K562 (cell line): ENCODE measurements around the gene SETD5. TPM values are rescaled to one million over a fixed set of nuclear protein-coding genes. Genes with fewer than 3 reads are reported as not detected.

Source experiments
- ATAC-seq: fragments of 200-7000 bp; cut with Tn5 transposase; 3 replicates; pipeline ENCODE4 v1.9.1; 2020; ENCODE audit warnings: moderate library complexity
- BruUV-seq: library from RNA; stranded (reverse); fragments of 400-500 nt; replicated peaks from 2 replicates; lab custom pipeline; 2021; lab: Mats Ljungman, UMichigan
- CTCF ChIA-PET: fragments of 300-600 bp; formaldehyde crosslinking; extraction: SDS; loops from one replicate; lab custom pipeline; 2021; ENCODE audit warnings: low intra/inter-chr PET ratio; lab: Yijun Ruan, JAX
- POLR2A ChIA-PET: fragments of 300-600, 350-650 bp; sonication (Branson Sonifier 250); formaldehyde crosslinking; extraction: SDS; loops from one replicate; lab custom pipeline; 2021; ENCODE audit warnings: antibody characterized with exemption, inconsistent platforms; lab: Yijun Ruan, JAX
- DNase-seq, 4 experiments: peaks; one replicate each; pipeline versions ENCODE4 v3.0.0 to v3.0.0-alpha.2; 2011 to 2018; ENCODE audit warnings: low spot score in 3 of 4, mixed read lengths in 3 of 4; ENCODE audit errors: extremely low read depth in 1 of 4
- FAIRE-seq: peaks from 2 replicates; lab custom pipeline; 2011; peaks lifted over from hg19 to GRCh38; lab: Jason Lieb, UNC
- H2AFZ ChIP-seq: 2 replicates; pipeline ENCODE4 v1.6.0; 2011; ENCODE audit warnings: low read depth, low read length, control low read depth, inconsistent platforms
- H3K27ac ChIP-seq: fragments of 200-600 bp; 3 replicates; pipeline ENCODE4 v1.8.0; 2011; ENCODE audit warnings: low read depth, mild to moderate bottlenecking, control low read depth, inconsistent platforms, low read length, moderate library complexity, mixed read lengths; ENCODE audit errors: extremely low read depth
- H3K27me3 ChIP-seq, 2 experiments: fragments of 300-600 bp in 1 of 2; 2 replicates in 1 of 2; 3 replicates in 1 of 2; pipeline versions ENCODE4 v1.6.0 to v1.8.0; 2011; ENCODE audit warnings: inconsistent platforms in 2 of 2, low read length in 2 of 2, mild to moderate bottlenecking in 1 of 2, mixed read lengths in 1 of 2, moderate library complexity in 1 of 2; ENCODE audit not compliant: control insufficient read depth in 2 of 2, insufficient read depth in 2 of 2
- H3K36me3 ChIP-seq: fragments of 300-600 bp; 3 replicates; pipeline ENCODE4 v1.8.0; 2011; ENCODE audit warnings: mild to moderate bottlenecking, low read length, inconsistent platforms; ENCODE audit not compliant: control insufficient read depth, insufficient read depth
- H3K4me1 ChIP-seq, 2 experiments: fragments of 200-600 bp in 1 of 2; replicated peaks in 1 of 2; 2 replicates in 1 of 2; 3 replicates in 1 of 2; pipeline versions ENCODE4 v1.5.1 to v1.8.0; 2011; ENCODE audit warnings: inconsistent platforms in 2 of 2, low read length in 2 of 2, mild to moderate bottlenecking in 1 of 2, mixed read lengths in 1 of 2, moderate library complexity in 1 of 2; ENCODE audit not compliant: control insufficient read depth in 2 of 2, insufficient read depth in 2 of 2
- H3K4me2 ChIP-seq: 2 replicates; pipeline ENCODE4 v1.6.1; 2011; ENCODE audit warnings: low read length, control low read depth, inconsistent platforms, mixed read lengths; ENCODE audit not compliant: insufficient read depth
- H3K4me3 ChIP-seq: fragments of 200-600 bp; sonication (generic), shearing (Covaris generic); 2 replicates; pipeline ENCODE4 v1.5.1; 2016; ENCODE audit warnings: control low read depth, inconsistent platforms
- H3K79me2 ChIP-seq: fragments of 200-600 bp; 3 replicates; pipeline ENCODE4 v1.8.0; 2011; ENCODE audit warnings: low read length, inconsistent platforms; ENCODE audit not compliant: control insufficient read depth, insufficient read depth
- H3K9ac ChIP-seq, 2 experiments: 2 replicates each; pipeline versions ENCODE4 v1.6.0 to v1.6.1; 2011; ENCODE audit warnings: low read depth in 2 of 2, low read length in 2 of 2, control low read depth in 1 of 2, inconsistent platforms in 1 of 2, mild to moderate bottlenecking in 1 of 2, mixed read lengths in 1 of 2; ENCODE audit not compliant: insufficient read depth in 1 of 2
- H3K9me1 ChIP-seq: one replicate; pipeline ENCODE4 v1.6.0; 2011; ENCODE audit warnings: inconsistent platforms, mild to moderate bottlenecking, low read length, moderate library complexity; ENCODE audit not compliant: control insufficient read depth, insufficient read depth
- H3K9me3 ChIP-seq: replicated peaks from 2 replicates; pipeline ENCODE4 v1.5.1; 2011; ENCODE audit warnings: low read depth, low read length, inconsistent platforms; ENCODE audit not compliant: control insufficient read depth, insufficient read depth
- H4K20me1 ChIP-seq: replicated peaks from 2 replicates; pipeline ENCODE4 v1.6.1; 2011; ENCODE audit warnings: low read length, inconsistent platforms, mixed read lengths; ENCODE audit not compliant: control insufficient read depth, insufficient read depth
- CREB3 ChIP-seq: fragments of 450-650 bp; conservative IDR thresholded peaks from 2 replicates; pipeline ENCODE4 v1.6.1; 2016; ENCODE audit warnings: missing genetic modification characterization, low read depth, mild to moderate bottlenecking, missing compliant biosample characterization, moderate library complexity
- ETS2 ChIP-seq: IDR thresholded peaks from 2 replicates; pipeline ENCODE4 v1.6.1; 2016; ENCODE audit warnings: borderline replicate concordance, missing genetic modification characterization, mild to moderate bottlenecking, moderate library complexity, missing compliant biosample characterization; ENCODE audit not compliant: poor library complexity, severe bottlenecking
- HDAC2 ChIP-seq: fragments of 450-650 bp; IDR thresholded peaks from 2 replicates; pipeline ENCODE4 v1.6.1; 2016; ENCODE audit warnings: mild to moderate bottlenecking
- MBD2 ChIP-seq: sonication (generic); IDR thresholded peaks from 2 replicates; pipeline ENCODE4 v1.6.1; 2016; ENCODE audit warnings: low read depth, borderline replicate concordance
- MIER1 ChIP-seq: fragments of 450-650 bp; IDR thresholded peaks from 2 replicates; pipeline ENCODE4 v1.6.1; 2016; ENCODE audit warnings: antibody characterized with exemption, mild to moderate bottlenecking, low read depth
- NFYB ChIP-seq: IDR thresholded peaks from 2 replicates; pipeline ENCODE4 v1.6.1; 2011; ENCODE audit warnings: mild to moderate bottlenecking, moderate library complexity; ENCODE audit not compliant: insufficient read length; ENCODE audit errors: extremely low read depth
- NR4A1 ChIP-seq, 2 experiments: fragments of 250-450 bp in 1 of 2; fragments of 450-650 bp in 1 of 2; sonication (Bioruptor Pico) in 1 of 2; IDR thresholded peaks; 2 replicates each; pipeline versions ENCODE4 v1.4.0 to v1.6.1; 2016 to 2020; ENCODE audit warnings: mild to moderate bottlenecking in 2 of 2, missing compliant biosample characterization in 1 of 2, missing genetic modification characterization in 1 of 2, moderate library complexity in 1 of 2
- RAD21 ChIP-seq, 2 experiments: fragments of 250-450 bp in 1 of 2; fragments of 450-650 bp in 1 of 2; sonication (Bioruptor Pico) in 1 of 2; formaldehyde crosslinking in 1 of 2; IDR thresholded peaks in 1 of 2; conservative IDR thresholded peaks in 1 of 2; 2 replicates each; pipeline versions ENCODE4 v1.4.0 to v1.8.0; 2020 to 2022; ENCODE audit warnings: mild to moderate bottlenecking in 2 of 2, moderate library complexity in 1 of 2
- ZNF140 ChIP-seq: fragments of 250-450 bp; sonication (Bioruptor Pico); IDR thresholded peaks from 2 replicates; pipeline ENCODE4 v1.8.0; 2021; ENCODE audit warnings: moderate library complexity, mild to moderate bottlenecking, inconsistent platforms
- ZNF174 ChIP-seq: fragments of 250-450 bp; sonication (Bioruptor Pico); IDR thresholded peaks from 2 replicates; pipeline ENCODE4 v1.4.0; 2020; ENCODE audit warnings: mild to moderate bottlenecking
- ZNF76 ChIP-seq: fragments of 250-450 bp; sonication (Bioruptor Pico); IDR thresholded peaks from 2 replicates; pipeline ENCODE4 v1.4.0; 2020; ENCODE audit warnings: mild to moderate bottlenecking, moderate library complexity, borderline replicate concordance
- ZNF785 ChIP-seq: fragments of 250-450 bp; sonication (Bioruptor Pico); IDR thresholded peaks from 2 replicates; pipeline ENCODE4 v1.4.0; 2020; ENCODE audit warnings: mild to moderate bottlenecking
- ZNF79 ChIP-seq: fragments of 250-450 bp; sonication (Bioruptor Pico); IDR thresholded peaks from 2 replicates; pipeline ENCODE4 v1.4.0; 2020; ENCODE audit warnings: low read depth, mild to moderate bottlenecking, moderate library complexity
- WGBS: fragments of 100-300 bp; shearing (Covaris generic); methylation state at CpG from one replicate; pipeline ENCODE4 v1.1.6; 2016; ENCODE audit warnings: low coverage, mixed read lengths; ENCODE audit not compliant: insufficient coverage; ENCODE audit errors: missing lambda C conversion rate; 5-methylcytosine and 5-hydroxymethylcytosine counted together
- in situ Hi-C: fragments of 300-500 bp; cut with MboI; formaldehyde crosslinking; loops from 4 replicates; pipeline ENCODE4 v1.15.0; 2018; ENCODE audit warnings: inconsistent platforms, mixed read lengths
- intact Hi-C: fragments of 100-400 bp; cut with micrococcal nuclease; formaldehyde crosslinking; loops from 2 replicates; pipeline ENCODE4 v1.14.2; 2022
- polyA plus RNA-seq, 8 experiments: library from polyadenylated mRNA; depleted of rRNA in 4 of 8; stranded (reverse) in 5 of 8; unstranded in 3 of 8; fragments of >200 nt; fragmentation: Nextera tagmentation in 2 of 8; fragmentation: Illumina TruSeq in 1 of 8; extraction: Ambion mirVana in 2 of 8; extraction: Trizol in 1 of 8; gene quantifications; 2 replicates each; pipeline versions ENCODE4 v1.2.1 to v1.2.3, GENCODE V29; 2011 to 2014; ENCODE audit warnings: inconsistent platforms in 1 of 8, missing spikeins in 1 of 8
- total RNA-seq, 7 experiments: library from RNA; depleted of rRNA in 6 of 7; stranded (reverse); fragments of >200 nt in 6 of 7; fragmentation: Illumina TruSeq in 2 of 7; extraction: Trizol in 2 of 7; gene quantifications; 2 replicates each; pipeline versions ENCODE4 v1.2.1 to v1.2.3, GENCODE V29; 2011 to 2021; ENCODE audit warnings: low replicate concordance in 1 of 7
- TF ChIP-seq, protein P1 (sequence below), 2 experiments: IDR thresholded peaks; 2 replicates each; pipeline ENCODE4 v1.6.1; 2011; ENCODE audit warnings: borderline replicate concordance in 1 of 2, control low read depth in 1 of 2, low read depth in 1 of 2, low read length in 1 of 2, mild to moderate bottlenecking in 1 of 2, mixed read lengths in 1 of 2, moderate library complexity in 1 of 2; ENCODE audit not compliant: insufficient read depth in 1 of 2, insufficient read length in 1 of 2, poor library complexity in 1 of 2, severe bottlenecking in 1 of 2; ENCODE audit errors: extremely low read depth in 1 of 2

The SETD5 gene
- total and polyA plus RNA-seq, 9 of the 15 experiments (the other 6 are each of a cell fraction or from before 2014, with no cell fraction given), result 20.8 to 135 (median 87.2) TPM

- H3K27ac ChIP-seq, result no peak overlapping the region
- BruUV-seq, result no TSS peak
- H3K27me3 ChIP-seq, result peaks cover 4 to 27% of the 10 kb centered on the region in 2 experiments; a peak in 4 of 5 replicates
- H2AFZ ChIP-seq, result no peak overlapping the region
- TF ChIP-seq ZNF785 (no peak), RAD21 (CRISPR knock-in tag; conservative IDR thresholded peaks at IDR 0.05 in 1 of 2, IDR thresholded peaks at IDR 0.05 in 1 of 2) (no peak), NFYB (no peak), MIER1 (no peak), NR4A1 (CRISPR knock-in tag; IDR thresholded peaks at IDR 0.05) (no peak), NR4A1 (tag; IDR thresholded peaks at IDR 0.05) (no peak), ZNF76 (CRISPR knock-in tag) (no peak), ZNF79 (CRISPR knock-in tag) (no peak), HDAC2 (no peak), ZNF174 (CRISPR knock-in tag) (no peak), CREB3 (tag) (no peak), MBD2 (no peak), ZNF140 (no peak), ETS2 (no peak)
- TF ChIP-seq, protein P1, sequence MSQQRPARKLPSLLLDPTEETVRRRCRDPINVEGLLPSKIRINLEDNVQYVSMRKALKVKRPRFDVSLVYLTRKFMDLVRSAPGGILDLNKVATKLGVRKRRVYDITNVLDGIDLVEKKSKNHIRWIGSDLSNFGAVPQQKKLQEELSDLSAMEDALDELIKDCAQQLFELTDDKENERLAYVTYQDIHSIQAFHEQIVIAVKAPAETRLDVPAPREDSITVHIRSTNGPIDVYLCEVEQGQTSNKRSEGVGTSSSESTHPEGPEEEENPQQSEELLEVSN (IDR thresholded peaks at IDR 0.05; ENCODE audit: borderline replicate concordance in 1 of 2, extremely low read depth in 1 of 2, insufficient read depth in 1 of 2, insufficient read length in 1 of 2, low read depth in 1 of 2, low read length in 1 of 2, poor library complexity in 1 of 2, severe bottlenecking in 1 of 2), result no peak
- POLR2A ChIA-PET, result interaction anchor here (0.5 to 1.4 kb wide), 4 partner anchors 23 to 453 kb away, joined by 3 to 4 read pairs (median 3); no protein-coding TSS in a partner anchor
- H3K4me2 ChIP-seq, result no peak overlapping the region
- no peak for FAIRE-seq
- no peaks in the 10 kb centered on the region for H3K9me1 ChIP-seq
- ATAC-seq, result no peak
- peak in 1 of 4 experiments; percentile 12 for DNase-seq
- no peak overlapping the region for H3K4me3 ChIP-seq
- H4K20me1 ChIP-seq, result peaks cover 14% of the 10 kb centered on the region
- WGBS, result 10% methylated on average over 6 of the region's 6 CpGs
- CTCF ChIA-PET, result no interaction called here
- peaks cover 6 to 8% of the 10 kb centered on the region in 2 experiments; a peak in 3 of 5 replicates for H3K4me1 ChIP-seq
- no peaks in the 10 kb centered on the region for H3K36me3 ChIP-seq
- H3K9me3 ChIP-seq, result no peaks in the 10 kb centered on the region
- in situ Hi-C loops, result loop anchor here (10.0 kb wide), 1 partner anchor 524 kb away; no protein-coding TSS in a partner anchor
- 0 out of 4 replicates have a peak overlapping the region, but pooled peaks of 1 of the 2 experiments have one; percentile 26 for H3K9ac ChIP-seq
- intact Hi-C loops, result no loop called here
- no peaks in the 10 kb centered on the region for H3K79me2 ChIP-seq
Observed at GRCh38 chr3:9498781-9499180, 101.4 kb downstream of the SETD5 start.
